Ishikawa (cell line): ENCODE measurements around the gene LRTM2.

Experiments used
- CEBPB ChIP-seq: IDR thresholded peaks from 2 replicates; pipeline ENCODE4 v1.6.1; 2012
- CREB1 ChIP-seq: IDR thresholded peaks from 2 replicates; pipeline ENCODE4 v1.6.1; 2012; ENCODE audit warnings: low read depth
- EGR1 ChIP-seq: IDR thresholded peaks from 2 replicates; pipeline ENCODE4 v1.6.1; 2012
- EP300 ChIP-seq: IDR thresholded peaks from 2 replicates; pipeline ENCODE4 v1.6.1; 2012; ENCODE audit warnings: borderline replicate concordance
- FOXM1 ChIP-seq: IDR thresholded peaks from 2 replicates; pipeline ENCODE4 v1.6.1; 2012; ENCODE audit warnings: low read depth, borderline replicate concordance
- MAX ChIP-seq: IDR thresholded peaks from 2 replicates; pipeline ENCODE4 v1.6.1; 2012
- NFIC ChIP-seq: IDR thresholded peaks from 2 replicates; pipeline ENCODE4 v1.6.1; 2012
- RAD21 ChIP-seq: IDR thresholded peaks from 2 replicates; pipeline ENCODE4 v1.6.1; 2012; ENCODE audit warnings: low read depth
- TAF1 ChIP-seq: IDR thresholded peaks from 2 replicates; pipeline ENCODE4 v1.6.1; 2012; ENCODE audit warnings: low read depth, mild to moderate bottlenecking
- TCF12 ChIP-seq: IDR thresholded peaks from 2 replicates; pipeline ENCODE4 v1.6.1; 2012; ENCODE audit warnings: low read depth
- TEAD4 ChIP-seq: IDR thresholded peaks from 2 replicates; pipeline ENCODE4 v1.6.1; 2012
- YY1 ChIP-seq: IDR thresholded peaks from 2 replicates; pipeline ENCODE4 v1.6.1; 2012; ENCODE audit warnings: low read depth
- ZBTB7A ChIP-seq: IDR thresholded peaks from 2 replicates; pipeline ENCODE4 v1.6.1; 2012; ENCODE audit warnings: low read depth
- TF ChIP-seq, protein P1 (sequence below): IDR thresholded peaks from 2 replicates; pipeline ENCODE4 v1.6.1; 2012; ENCODE audit warnings: low read depth, mild to moderate bottlenecking
- TF ChIP-seq, protein P2 (sequence below): IDR thresholded peaks from 2 replicates; pipeline ENCODE4 v1.6.1; 2012

Gene LRTM2

GRCh38 chr12:1820896-1821291 lies 529 bp downstream of the LRTM2 start:
- TF ChIP-seq TAF1, result no peak
- no peak for TF ChIP-seq YY1
- TF ChIP-seq EGR1, result no peak
- no peak for TF ChIP-seq TEAD4
- no peak for TF ChIP-seq ZBTB7A
- no peak for TF ChIP-seq NFIC
- TF ChIP-seq FOXM1, result no peak
- TF ChIP-seq, protein P1, sequence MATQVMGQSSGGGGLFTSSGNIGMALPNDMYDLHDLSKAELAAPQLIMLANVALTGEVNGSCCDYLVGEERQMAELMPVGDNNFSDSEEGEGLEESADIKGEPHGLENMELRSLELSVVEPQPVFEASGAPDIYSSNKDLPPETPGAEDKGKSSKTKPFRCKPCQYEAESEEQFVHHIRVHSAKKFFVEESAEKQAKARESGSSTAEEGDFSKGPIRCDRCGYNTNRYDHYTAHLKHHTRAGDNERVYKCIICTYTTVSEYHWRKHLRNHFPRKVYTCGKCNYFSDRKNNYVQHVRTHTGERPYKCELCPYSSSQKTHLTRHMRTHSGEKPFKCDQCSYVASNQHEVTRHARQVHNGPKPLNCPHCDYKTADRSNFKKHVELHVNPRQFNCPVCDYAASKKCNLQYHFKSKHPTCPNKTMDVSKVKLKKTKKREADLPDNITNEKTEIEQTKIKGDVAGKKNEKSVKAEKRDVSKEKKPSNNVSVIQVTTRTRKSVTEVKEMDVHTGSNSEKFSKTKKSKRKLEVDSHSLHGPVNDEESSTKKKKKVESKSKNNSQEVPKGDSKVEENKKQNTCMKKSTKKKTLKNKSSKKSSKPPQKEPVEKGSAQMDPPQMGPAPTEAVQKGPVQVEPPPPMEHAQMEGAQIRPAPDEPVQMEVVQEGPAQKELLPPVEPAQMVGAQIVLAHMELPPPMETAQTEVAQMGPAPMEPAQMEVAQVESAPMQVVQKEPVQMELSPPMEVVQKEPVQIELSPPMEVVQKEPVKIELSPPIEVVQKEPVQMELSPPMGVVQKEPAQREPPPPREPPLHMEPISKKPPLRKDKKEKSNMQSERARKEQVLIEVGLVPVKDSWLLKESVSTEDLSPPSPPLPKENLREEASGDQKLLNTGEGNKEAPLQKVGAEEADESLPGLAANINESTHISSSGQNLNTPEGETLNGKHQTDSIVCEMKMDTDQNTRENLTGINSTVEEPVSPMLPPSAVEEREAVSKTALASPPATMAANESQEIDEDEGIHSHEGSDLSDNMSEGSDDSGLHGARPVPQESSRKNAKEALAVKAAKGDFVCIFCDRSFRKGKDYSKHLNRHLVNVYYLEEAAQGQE, result no peak
- no peak for TF ChIP-seq EP300

DNA sequence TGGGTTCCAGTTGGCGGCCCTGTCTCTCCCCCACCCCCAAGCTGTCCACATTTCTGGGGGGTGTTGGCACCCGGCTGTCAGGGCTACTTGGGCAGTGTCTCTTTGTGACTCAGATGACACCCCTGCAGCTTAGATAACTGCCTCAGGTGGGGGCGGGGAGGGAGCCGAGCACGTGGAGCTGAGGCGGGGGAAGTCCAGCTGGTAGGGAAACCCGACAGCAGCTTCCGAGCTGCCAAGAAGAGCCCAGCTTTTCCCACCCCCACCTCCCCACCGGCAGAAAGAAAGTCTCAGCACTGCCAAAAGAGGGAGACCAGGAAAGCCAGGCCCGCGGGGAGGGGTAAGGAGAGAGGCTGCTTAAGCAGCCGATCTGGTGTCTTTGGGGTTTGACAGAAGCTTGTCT lies 1.4 kb downstream of the LRTM2 start:
- TF ChIP-seq FOXM1 (no peak), YY1 (no peak), NFIC (no peak), TEAD4 (no peak), CREB1 (no peak), TCF12 (no peak), RAD21 (no peak), EGR1 (no peak), TAF1 (no peak), MAX (no peak), CEBPB (no peak), EP300 (no peak), ZBTB7A (no peak)
- TF ChIP-seq, protein P2, sequence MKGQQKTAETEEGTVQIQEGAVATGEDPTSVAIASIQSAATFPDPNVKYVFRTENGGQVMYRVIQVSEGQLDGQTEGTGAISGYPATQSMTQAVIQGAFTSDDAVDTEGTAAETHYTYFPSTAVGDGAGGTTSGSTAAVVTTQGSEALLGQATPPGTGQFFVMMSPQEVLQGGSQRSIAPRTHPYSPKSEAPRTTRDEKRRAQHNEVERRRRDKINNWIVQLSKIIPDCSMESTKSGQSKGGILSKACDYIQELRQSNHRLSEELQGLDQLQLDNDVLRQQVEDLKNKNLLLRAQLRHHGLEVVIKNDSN, result no peak
- TF ChIP-seq, protein P1, result no peak

DNA sequence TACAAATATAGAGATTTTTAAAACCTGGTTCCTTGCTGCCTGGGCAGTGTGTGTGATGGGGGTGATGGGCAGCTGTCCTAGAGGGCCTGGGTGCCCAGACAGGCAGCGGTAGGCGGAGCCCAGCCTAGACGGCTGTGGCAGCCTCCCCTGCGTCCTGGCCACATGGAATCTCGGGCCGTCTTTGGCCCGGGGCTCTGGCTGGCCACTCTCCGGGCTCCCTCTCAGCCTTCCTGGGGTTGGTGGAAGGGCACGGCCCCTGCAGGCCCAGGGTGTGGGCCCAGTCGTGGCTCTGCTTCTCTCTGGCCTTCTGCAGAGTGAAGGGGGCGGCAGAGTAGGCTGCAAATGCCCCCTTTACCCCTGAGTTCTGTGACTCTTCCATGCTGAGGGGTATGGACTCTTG lies 2.3 kb downstream of the LRTM2 start:
- no peak for TF ChIP-seq TCF12
- TF ChIP-seq ZBTB7A, result no peak
- no peak for TF ChIP-seq EGR1
- no peak for TF ChIP-seq YY1
- no peak for TF ChIP-seq FOXM1
- TF ChIP-seq TAF1, result no peak
- TF ChIP-seq, protein P2, result no peak
- no peak for TF ChIP-seq TEAD4

DNA sequence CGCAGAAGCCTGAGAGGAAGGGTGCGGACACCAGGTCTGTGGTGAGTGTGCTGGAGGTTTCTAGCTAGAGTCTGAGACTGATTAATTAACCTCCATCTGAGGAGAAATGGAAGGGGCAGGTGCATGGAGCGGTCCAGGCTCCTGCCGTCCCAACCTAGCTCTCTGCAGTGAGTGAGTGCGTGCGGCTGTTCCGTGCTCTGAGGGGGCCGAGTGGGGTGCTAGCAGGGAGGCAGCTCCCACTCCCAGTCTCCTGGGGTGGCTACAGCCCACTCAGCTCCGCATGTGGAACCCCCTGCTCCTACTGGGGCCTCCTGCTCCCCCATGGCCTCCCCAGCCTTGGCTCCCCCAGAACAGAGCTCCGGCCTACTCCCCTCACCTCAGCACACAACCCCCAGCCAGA lies 2.9 kb downstream of the LRTM2 start:
- TF ChIP-seq TEAD4 (no peak), ZBTB7A (no peak), CEBPB (no peak), MAX (no peak), EP300 (no peak), FOXM1 (no peak), CREB1 (no peak), TAF1 (no peak), EGR1 (no peak), RAD21 (no peak), TCF12 (no peak), YY1 (no peak)
- TF ChIP-seq, protein P1, result no peak

GRCh38 chr12:1825382-1826102 lies 5.2 kb downstream of the LRTM2 start:
- TF ChIP-seq ZBTB7A (no peak), TAF1 (no peak), EGR1 (no peak), CREB1 (no peak), NFIC (no peak), TCF12 (no peak), RAD21 (no peak), YY1 (no peak), FOXM1 (no peak), MAX (no peak), EP300 (no peak)
- TF ChIP-seq, protein P1, result no peak
- TF ChIP-seq, protein P2, result no peak
